Neural cell (in vitro differentiated cells): ENCODE data around the gene MRPL47.

Experiments used
- CTCF ChIP-seq: fragments of 450-650 bp; IDR thresholded peaks from 2 replicates; pipeline ENCODE4 v1.5.1; 2014; ENCODE audit warnings: antibody characterized with exemption, mild to moderate bottlenecking, moderate library complexity; ENCODE audit not compliant: poor library complexity, severe bottlenecking
- EP300 ChIP-seq: fragments of 450-650 bp; conservative IDR thresholded peaks from 2 replicates; pipeline ENCODE4 v1.6.1; 2014; ENCODE audit warnings: antibody characterized with exemption, mild to moderate bottlenecking, moderate library complexity; ENCODE audit not compliant: poor library complexity, severe bottlenecking
- EZH2 ChIP-seq: fragments of 200-600, 300-800 bp; shearing (Covaris generic), sonication (generic); IDR thresholded peaks from 2 replicates; pipeline ENCODE4 v1.6.1; 2014; ENCODE audit warnings: antibody characterized with exemption, low read length, borderline replicate concordance, mild to moderate bottlenecking; ENCODE audit not compliant: insufficient read depth, poor library complexity, severe bottlenecking
- TAF1 ChIP-seq: IDR thresholded peaks from 2 replicates; pipeline ENCODE4 v1.6.1; 2012; ENCODE audit warnings: low read depth

- no peak for TF ChIP-seq EZH2
- no peak for TF ChIP-seq CTCF
- TF ChIP-seq EP300, result no peak
- TF ChIP-seq TAF1, result no peak
These were observed 41.7 kb upstream of the MRPL47 start for GRCh38 chr3:179646177-179646576.
